Activated T-cell treated with anti-CD3 and anti-CD28 coated beads for 48 hours (primary cell): ENCODE measurements around the gene PGBD5.
A peak's percentile ranks its signal among the peaks of the same experiment; 100 is the strongest.
"Not testable (repeated sequence)": the region's sequence is repeated elsewhere in the genome, so short reads cannot be mapped to it uniquely, and the experiment has no call there.

Source experiments
- DNase-seq: peaks from one replicate; pipeline ENCODE4 v3.0.0-alpha.2; 2020; ENCODE audit warnings: low read depth

Gene PGBD5

GRCh38 chr1:230426246-230427093 is at the start of gene PGBD5:
Gene PGBD5 (minus strand): TSS chr1:230426332. CDS start chr1:230425928, 404 bp downstream.
- DNase-seq = peak; percentile 64

- DNase-seq = not testable (repeated sequence)
Observed at GRCh38 chr1:230474924-230475323, 48.8 kb upstream of the PGBD5 start.

- DNase-seq = not testable (repeated sequence)
Observed at GRCh38 chr1:230470750-230471149, 44.6 kb upstream of the PGBD5 start.

- no peak for DNase-seq
Observed at GRCh38 chr1:230469271-230469670, 43.1 kb upstream of the PGBD5 start.

- no peak for DNase-seq
Observed at GRCh38 chr1:230465691-230466090, 39.6 kb upstream of the PGBD5 start.

GRCh38 chr1:230464671-230465070 is 38.5 kb upstream of the PGBD5 start:
- DNase-seq = no peak

GRCh38 chr1:230463760-230464159 is 37.6 kb upstream of the PGBD5 start:
- no peak for DNase-seq

- no peak for DNase-seq
Observed at GRCh38 chr1:230463326-230463725, 37.2 kb upstream of the PGBD5 start.

- no peak for DNase-seq
Observed at GRCh38 chr1:230459465-230459864, 33.3 kb upstream of the PGBD5 start.

- no peak for DNase-seq
Observed at GRCh38 chr1:230458509-230458908, 32.4 kb upstream of the PGBD5 start.

- DNase-seq = no peak
Observed at GRCh38 chr1:230456478-230456877, 30.3 kb upstream of the PGBD5 start.

GRCh38 chr1:230455291-230455690 is 29.2 kb upstream of the PGBD5 start:
- no peak for DNase-seq

GRCh38 chr1:230453377-230453776 is 27.2 kb upstream of the PGBD5 start:
- DNase-seq = no peak

GRCh38 chr1:230441183-230442029 is 15.3 kb upstream of the PGBD5 start:
- no peak for DNase-seq

- DNase-seq = no peak
Observed at GRCh38 chr1:230435108-230435507, 9.0 kb upstream of the PGBD5 start.

- DNase-seq = no peak
Observed at GRCh38 chr1:230431527-230431926, 5.4 kb upstream of the PGBD5 start.

- no peak for DNase-seq
Observed at GRCh38 chr1:230430499-230430898, 4.4 kb upstream of the PGBD5 start.

- no peak for DNase-seq
Observed at GRCh38 chr1:230429067-230429735, 3.1 kb upstream of the PGBD5 start.

- no peak for DNase-seq
Observed at GRCh38 chr1:230427981-230428380, 1.8 kb upstream of the PGBD5 start.

- DNase-seq = no peak
Observed at GRCh38 chr1:230427094-230427876, 1.2 kb upstream of the PGBD5 start.

- DNase-seq = no peak
Observed at GRCh38 chr1:230425252-230426091, 660 bp downstream of the PGBD5 start.
